Measurements from ENCODE around the gene FAIM2.

Gene FAIM2

GRCh38 chr12:49865782-49866135, 37.9 kb downstream of the FAIM2 start:
- Histone ChIP-seq H3K9me3 (ENCODE audit: insufficient read depth, low read length, severe bottlenecking) (no peaks in the 10 kb centered on the region), H3K79me2 (ENCODE audit: insufficient read depth, low read length) (no peaks in the 10 kb centered on the region), H3K9ac (ENCODE audit: low read depth, low read length) (no peak overlapping the region), H3K27me3 (ENCODE audit: insufficient read depth, low read length, poor library complexity) (no peaks in the 10 kb centered on the region), H3K4me2 (ENCODE audit: insufficient read depth, low read length) (no peak overlapping the region), H3K4me1 (ENCODE audit: insufficient read depth, low read length) (no peaks in the 10 kb centered on the region), H3K36me3 (ENCODE audit: insufficient read depth, low read length) (no peaks in the 10 kb centered on the region), H3K27ac (ENCODE audit: low read length) (no peak overlapping the region), H3K4me3 (ENCODE audit: low read depth in 1 of 2, low read length in 2 of 2) (no peak overlapping the region), H4K20me1 (ENCODE audit: insufficient read depth, low read length) (no peaks in the 10 kb centered on the region; the same call in 1 of the 2 replicates), H2AFZ (ENCODE audit: low read depth, low read length) (no peak overlapping the region)
- TF ChIP-seq EZH2 (IDR thresholded peaks at IDR 0.05; ENCODE audit: borderline replicate concordance, low read depth, low read length, severe bottlenecking): no peak
- TF ChIP-seq, protein P1, sequence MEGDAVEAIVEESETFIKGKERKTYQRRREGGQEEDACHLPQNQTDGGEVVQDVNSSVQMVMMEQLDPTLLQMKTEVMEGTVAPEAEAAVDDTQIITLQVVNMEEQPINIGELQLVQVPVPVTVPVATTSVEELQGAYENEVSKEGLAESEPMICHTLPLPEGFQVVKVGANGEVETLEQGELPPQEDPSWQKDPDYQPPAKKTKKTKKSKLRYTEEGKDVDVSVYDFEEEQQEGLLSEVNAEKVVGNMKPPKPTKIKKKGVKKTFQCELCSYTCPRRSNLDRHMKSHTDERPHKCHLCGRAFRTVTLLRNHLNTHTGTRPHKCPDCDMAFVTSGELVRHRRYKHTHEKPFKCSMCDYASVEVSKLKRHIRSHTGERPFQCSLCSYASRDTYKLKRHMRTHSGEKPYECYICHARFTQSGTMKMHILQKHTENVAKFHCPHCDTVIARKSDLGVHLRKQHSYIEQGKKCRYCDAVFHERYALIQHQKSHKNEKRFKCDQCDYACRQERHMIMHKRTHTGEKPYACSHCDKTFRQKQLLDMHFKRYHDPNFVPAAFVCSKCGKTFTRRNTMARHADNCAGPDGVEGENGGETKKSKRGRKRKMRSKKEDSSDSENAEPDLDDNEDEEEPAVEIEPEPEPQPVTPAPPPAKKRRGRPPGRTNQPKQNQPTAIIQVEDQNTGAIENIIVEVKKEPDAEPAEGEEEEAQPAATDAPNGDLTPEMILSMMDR (IDR thresholded peaks at IDR 0.05; ENCODE audit: borderline replicate concordance, extremely low read depth, low read length, poor library complexity, severe bottlenecking): no peak
- no peak for ATAC-seq (ENCODE audit: insufficient read depth, low read depth)
- no peak for DNase-seq

- H3K4me2 ChIP-seq (ENCODE audit: insufficient read depth, low read length): no peak overlapping the region
- no peaks in the 10 kb centered on the region; the same call in 1 of the 2 replicates for H4K20me1 ChIP-seq (ENCODE audit: insufficient read depth, low read length)
- DNase-seq (no peak), ATAC-seq (ENCODE audit: insufficient read depth, low read depth) (no peak)
- no peak for TF ChIP-seq EZH2 (IDR thresholded peaks at IDR 0.05; ENCODE audit: borderline replicate concordance, low read depth, low read length, severe bottlenecking)
- H3K27ac ChIP-seq (ENCODE audit: low read length): no peak overlapping the region
- no peak overlapping the region for H3K4me3 ChIP-seq (ENCODE audit: low read depth in 1 of 2, low read length in 2 of 2)
- H3K9ac ChIP-seq (ENCODE audit: low read depth, low read length): no peak overlapping the region
- H3K36me3 ChIP-seq (ENCODE audit: insufficient read depth, low read length): no peaks in the 10 kb centered on the region
- no peaks in the 10 kb centered on the region for H3K27me3 ChIP-seq (ENCODE audit: insufficient read depth, low read length, poor library complexity)
- no peaks in the 10 kb centered on the region for H3K9me3 ChIP-seq (ENCODE audit: insufficient read depth, low read length, severe bottlenecking)
- no peaks in the 10 kb centered on the region for H3K4me1 ChIP-seq (ENCODE audit: insufficient read depth, low read length)
- H2AFZ ChIP-seq (ENCODE audit: low read depth, low read length): no peak overlapping the region
- no peaks in the 10 kb centered on the region for H3K79me2 ChIP-seq (ENCODE audit: insufficient read depth, low read length)
Measured at GRCh38 chr12:49865109-49865781, 38.5 kb downstream of the FAIM2 start.

- no peaks in the 10 kb centered on the region for H3K4me1 ChIP-seq (ENCODE audit: insufficient read depth, low read length)
- H3K27ac ChIP-seq (ENCODE audit: low read length): no peak overlapping the region
Measured at GRCh38 chr12:49864798-49865090, 39.0 kb downstream of the FAIM2 start.

More at GRCh38 chr12:49864798-49865090, 39.0 kb downstream of the FAIM2 start:
- Histone ChIP-seq H3K9me3 (ENCODE audit: insufficient read depth, low read length, severe bottlenecking) (no peaks in the 10 kb centered on the region), H3K27me3 (ENCODE audit: insufficient read depth, low read length, poor library complexity) (no peaks in the 10 kb centered on the region), H2AFZ (ENCODE audit: low read depth, low read length) (no peak overlapping the region), H3K9ac (ENCODE audit: low read depth, low read length) (no peak overlapping the region), H4K20me1 (ENCODE audit: insufficient read depth, low read length) (no peaks in the 10 kb centered on the region; the same call in 1 of the 2 replicates), H3K4me2 (ENCODE audit: insufficient read depth, low read length) (no peak overlapping the region), H3K79me2 (ENCODE audit: insufficient read depth, low read length) (no peaks in the 10 kb centered on the region), H3K36me3 (ENCODE audit: insufficient read depth, low read length) (no peaks in the 10 kb centered on the region), H3K4me3 (ENCODE audit: low read depth in 1 of 2, low read length in 2 of 2) (no peak overlapping the region)
- TF ChIP-seq, protein P1 (IDR thresholded peaks at IDR 0.05; ENCODE audit: borderline replicate concordance, extremely low read depth, low read length, poor library complexity, severe bottlenecking): no peak
- no peak for TF ChIP-seq EZH2 (IDR thresholded peaks at IDR 0.05; ENCODE audit: borderline replicate concordance, low read depth, low read length, severe bottlenecking)
- ATAC-seq (ENCODE audit: insufficient read depth, low read depth): no peak
- no peak for DNase-seq
